Caki2 (cell line): Measurements from ENCODE around the gene PLK3. TPM values are rescaled to one million over a fixed set of nuclear protein-coding genes. Genes with fewer than 3 reads are reported as not detected.
"Not testable (repeated sequence)": the region's sequence is repeated elsewhere in the genome, so short reads cannot be mapped to it uniquely, and the experiment has no call there.

Experiments
- DNase-seq: peaks from one replicate; pipeline ENCODE4 v3.0.0-alpha.2; 2015; ENCODE audit warnings: low read depth
- in situ Hi-C: cut with HindIII; loops from 2 replicates; pipeline ENCODE4 v1.10.0; 2016; ENCODE audit warnings: low sequenced_read_pairs, low pct_unique_long_range_greater_than_20kb, mixed read lengths
- total RNA-seq: library from RNA; depleted of rRNA; stranded (reverse); fragments of >200 nt; shearing (Covaris generic); gene quantifications from 2 replicates; pipeline ENCODE4 v1.2.3, GENCODE V29; 2014; ENCODE audit warnings: low replicate concordance

Gene PLK3
- total RNA-seq, 1 experiment from 2014 or later = 11.7 TPM

GRCh38 chr1:44806025-44806703 is 6.0 kb downstream of the PLK3 start:
- in situ Hi-C loops = no loop called here
- no peak for DNase-seq

DNA sequence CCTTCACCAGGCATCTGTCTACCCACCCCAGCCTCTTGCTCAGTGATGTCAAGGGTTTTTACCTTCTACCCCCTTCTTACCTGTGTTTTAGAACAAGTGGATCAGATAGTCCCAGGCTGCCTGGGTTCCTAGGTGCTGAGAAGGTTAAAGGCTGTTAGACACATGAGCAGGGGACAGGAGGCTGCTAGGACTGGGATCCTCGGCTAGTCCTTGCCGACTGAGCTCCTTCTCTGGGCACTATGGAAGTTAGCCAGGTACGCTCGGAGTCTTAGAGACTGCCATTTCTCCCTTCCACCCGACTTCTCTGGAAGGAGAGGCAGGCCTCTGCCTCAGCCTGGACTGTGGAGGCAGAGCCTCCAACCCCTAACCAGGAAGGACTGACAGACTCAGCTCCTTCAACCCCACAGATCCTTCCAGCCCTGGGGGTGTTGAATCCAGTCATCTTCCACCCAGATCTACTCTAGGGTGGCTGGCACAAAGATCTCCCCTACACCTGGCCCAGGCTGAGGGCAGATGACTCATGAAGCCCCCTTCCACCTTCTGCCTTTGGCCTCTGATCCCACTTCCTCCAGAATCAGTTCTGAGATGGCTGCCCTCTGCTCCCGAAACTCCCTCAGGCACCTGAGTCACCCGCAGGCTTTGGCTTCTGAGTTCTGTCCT is 6.7 kb downstream of the PLK3 start, which contains the start of gene DYNLT4:
Gene DYNLT4, minus strand, starts transcription at position 648 of the 660 bp plus-strand sequence. CDS start 683 bp downstream, outside the sequence.
- no peak for DNase-seq
- in situ Hi-C loops = no loop called here

DNA sequence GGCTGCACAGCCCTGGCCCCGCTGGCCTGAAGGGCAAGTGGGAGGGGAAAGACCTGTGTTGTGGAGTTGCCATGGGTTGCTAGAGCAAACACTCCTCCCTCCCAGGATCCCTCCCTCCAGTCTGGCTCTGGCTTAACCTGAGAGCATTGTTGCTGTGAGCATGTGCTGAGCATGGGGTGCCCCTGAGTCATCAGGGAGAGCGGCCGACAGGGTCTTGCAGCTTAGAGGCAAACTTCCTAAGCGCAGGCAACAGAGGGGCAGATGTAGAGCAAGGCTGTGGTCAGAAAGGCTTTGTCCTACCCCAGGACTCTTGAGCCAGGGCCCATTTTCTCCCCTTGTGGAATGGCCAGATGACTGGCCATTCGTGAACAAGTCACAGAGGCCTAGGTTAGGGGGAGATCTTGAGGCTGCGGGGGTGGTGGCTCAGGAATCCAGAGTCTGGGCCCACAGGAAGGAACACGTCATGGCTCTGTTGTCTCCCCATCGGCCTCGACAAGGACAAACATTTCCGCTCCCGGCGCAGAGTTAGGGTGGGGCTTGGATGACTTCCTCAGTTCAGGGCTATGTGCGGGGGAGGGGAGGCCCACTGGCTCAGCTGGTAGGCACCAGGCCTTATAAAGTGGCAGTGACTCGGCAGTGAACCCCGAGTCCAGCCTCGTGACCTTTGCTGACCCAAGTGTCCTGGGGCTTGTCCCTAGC is 7.3 kb downstream of the PLK3 start:
- DNase-seq = peak; percentile 99
- in situ Hi-C loops = no loop called here

- in situ Hi-C loops = no loop called here
- DNase-seq = peak; percentile 80
These were observed 8.1 kb downstream of the PLK3 start, which contains the start of gene BTBD19 for GRCh38 chr1:44808063-44808937. TSS of gene BTBD19 (plus strand) at chr1:44808523. CDS start at chr1:44808821, 298 bp downstream.

DNA sequence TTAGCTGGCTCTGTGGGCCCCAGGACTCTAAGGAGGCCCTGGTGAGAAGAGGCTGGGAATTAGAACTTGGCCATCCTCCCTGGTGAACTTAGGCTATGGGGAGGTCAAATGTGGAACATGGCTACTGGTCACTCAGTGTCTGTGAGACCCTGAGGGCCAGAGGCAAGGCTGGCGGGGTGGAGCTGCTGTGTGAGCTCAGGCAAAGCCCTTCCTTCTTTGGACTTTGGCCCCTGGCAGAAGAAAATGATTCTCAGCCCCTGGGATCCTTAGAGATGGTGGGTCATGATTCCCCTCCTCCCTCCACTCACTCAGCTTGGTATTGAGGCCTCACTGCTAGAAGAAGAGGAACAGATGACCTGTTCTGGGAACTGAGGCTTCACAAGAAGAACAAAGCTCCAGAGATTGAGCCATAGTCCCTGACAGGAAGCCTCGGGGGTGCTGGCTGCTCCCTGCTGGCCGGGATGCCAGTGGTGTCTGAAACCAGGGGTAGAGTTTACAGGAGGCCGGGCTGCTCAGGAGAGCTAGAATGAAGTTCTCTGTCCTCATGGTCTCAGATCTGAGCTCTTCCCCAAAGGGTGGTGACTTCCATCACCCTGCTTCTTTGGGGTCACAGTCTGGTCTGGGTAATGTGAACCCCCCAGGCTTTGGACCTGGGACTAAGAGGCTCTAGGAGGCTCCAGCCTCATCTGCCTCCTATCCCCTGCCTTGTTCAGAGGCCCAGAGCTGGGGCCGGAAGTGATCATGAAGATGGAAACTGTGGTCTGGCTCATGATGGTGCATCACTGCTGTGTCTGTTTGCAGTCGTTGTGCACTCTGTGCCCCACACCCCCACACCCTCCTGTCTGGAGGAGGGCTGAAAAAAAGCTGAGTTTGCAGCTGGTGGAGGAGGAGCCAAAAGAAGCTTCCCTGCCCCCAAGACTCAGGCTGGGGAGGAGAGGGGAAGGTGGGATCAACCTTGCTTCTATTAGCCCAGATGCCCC is 9.1 kb downstream of the PLK3 start:
- peak; percentile 43 for DNase-seq
- in situ Hi-C loops = no loop called here

- in situ Hi-C loops = no loop called here
- no peak for DNase-seq
These were observed 10.1 kb downstream of the PLK3 start for GRCh38 chr1:44810101-44810761.

DNA sequence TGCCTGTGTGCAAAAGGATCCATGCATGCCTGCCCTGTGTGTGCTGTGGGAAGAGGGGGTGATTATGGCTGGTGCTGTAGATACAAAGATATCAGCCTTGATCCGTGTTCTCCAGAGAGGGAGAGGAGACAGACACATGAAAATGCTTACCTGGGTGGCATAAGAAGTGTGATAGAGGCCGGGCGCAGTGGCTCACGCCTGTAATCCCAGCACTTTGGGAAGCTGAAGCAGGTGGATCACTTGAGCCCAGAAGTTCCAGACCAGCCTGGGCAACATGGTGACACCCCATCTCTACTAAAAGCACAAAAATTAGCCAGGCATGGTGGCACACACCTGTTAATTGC is 10.6 kb downstream of the PLK3 start:
- in situ Hi-C loops, DNase-seq: not testable (repeated sequence)

DNA sequence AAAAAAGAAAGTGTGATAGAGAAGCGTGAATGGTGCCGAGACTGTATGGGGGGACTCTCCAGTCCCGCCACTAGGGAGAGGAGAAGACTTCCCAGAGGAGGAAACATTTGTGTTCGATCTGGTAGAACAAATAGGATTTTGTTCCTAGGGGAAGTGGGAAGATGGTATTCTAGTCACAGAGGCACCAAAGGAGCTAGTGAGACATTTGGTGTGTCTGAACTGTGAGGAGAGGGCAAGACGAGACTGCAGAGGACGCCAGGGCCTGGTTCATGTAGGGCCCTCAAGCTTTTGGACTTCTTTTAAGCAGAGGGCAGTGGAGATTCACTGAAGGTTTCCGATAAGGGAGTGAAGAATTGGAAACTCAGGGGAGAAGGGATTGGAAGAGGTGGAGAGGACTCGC is 11.1 kb downstream of the PLK3 start:
- DNase-seq = no peak
- in situ Hi-C loops = no loop called here

GRCh38 chr1:44812822-44813543 is 12.8 kb downstream of the PLK3 start:
- no peak for DNase-seq
- in situ Hi-C loops = no loop called here

- in situ Hi-C loops, DNase-seq: not testable (repeated sequence)
These were observed 15.7 kb downstream of the PLK3 start for GRCh38 chr1:44815926-44816325.

GRCh38 chr1:44817307-44817706 is 17.1 kb downstream of the PLK3 start:
- in situ Hi-C loops = no loop called here
- no peak for DNase-seq

DNA sequence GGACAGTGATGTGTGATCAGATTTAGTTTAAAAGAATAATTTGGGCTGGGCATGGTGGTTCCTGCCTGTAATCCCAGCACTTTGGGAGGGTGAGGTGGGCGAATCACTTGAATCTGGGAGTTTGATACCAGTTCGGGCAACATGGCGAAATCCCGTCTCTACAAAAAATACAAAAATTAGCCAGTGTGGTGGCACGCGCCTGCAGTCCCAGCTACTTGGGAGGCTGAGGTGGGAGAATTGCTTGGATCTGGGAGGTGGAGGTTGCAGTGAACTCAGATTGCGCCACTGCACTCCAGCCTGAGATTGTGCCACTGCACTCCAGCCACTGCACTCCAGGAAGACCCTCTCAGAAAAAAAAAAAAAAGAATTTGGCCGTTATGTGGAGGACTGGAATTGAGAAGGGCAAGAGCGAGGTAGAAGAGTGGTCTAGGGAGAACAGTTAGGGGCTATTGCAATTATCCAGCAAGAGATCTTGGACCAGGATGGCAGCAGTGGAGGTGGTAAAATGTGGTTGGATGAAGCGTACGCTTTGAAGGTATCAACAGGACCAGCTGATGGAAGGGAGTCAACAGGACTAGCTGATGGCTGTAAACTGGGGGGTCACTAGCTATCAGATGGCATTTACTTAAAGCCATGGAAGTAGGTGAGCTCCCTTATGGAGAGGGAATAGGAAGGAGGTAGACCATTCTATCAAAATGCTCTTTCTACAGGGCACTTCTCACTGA is 17.8 kb downstream of the PLK3 start:
- no peak for DNase-seq
- in situ Hi-C loops = no loop called here

DNA sequence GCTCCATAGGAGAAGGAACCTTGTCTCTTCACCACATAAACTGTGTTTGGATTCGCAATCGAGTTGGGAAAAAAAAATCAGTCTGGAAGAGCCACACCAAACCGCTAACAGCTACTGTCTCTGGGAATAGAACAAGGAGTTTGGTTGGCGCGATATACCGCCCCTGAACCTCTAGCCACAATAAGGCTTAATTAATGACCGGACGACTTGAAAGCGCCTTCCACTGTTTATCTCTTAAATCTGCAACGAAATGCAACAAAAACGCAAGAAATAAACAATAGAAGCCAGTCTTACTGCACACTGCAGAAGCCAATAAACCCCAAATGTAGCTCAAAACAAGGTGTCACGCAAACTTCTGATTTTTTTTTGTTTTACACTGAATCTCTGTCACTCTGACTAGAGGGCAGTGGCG is 19.0 kb downstream of the PLK3 start:
- DNase-seq = no peak
- in situ Hi-C loops = no loop called here

- in situ Hi-C loops = no loop called here
These were observed 19.6 kb downstream of the PLK3 start for GRCh38 chr1:44819608-44820327.

More at GRCh38 chr1:44819608-44820327, 19.6 kb downstream of the PLK3 start:
- DNase-seq = peak; percentile 95
